Kidney epithelial cell (primary cell): ENCODE results near the gene GJD3. TPM values are rescaled to one million over a fixed set of nuclear protein-coding genes. Genes with fewer than 3 reads are reported as not detected.
A peak's percentile ranks its signal among the peaks of the same experiment; 100 is the strongest.

Source experiments
- DNase-seq: peaks from one replicate; pipeline ENCODE4 v3.0.0-alpha.2; 2010; ENCODE audit warnings: low read depth
- H3K27me3 ChIP-seq: 2 replicates; pipeline ENCODE4 v1.6.0; 2011; ENCODE audit warnings: low read length; ENCODE audit not compliant: control insufficient read depth, insufficient read depth
- H3K36me3 ChIP-seq: 2 replicates; pipeline ENCODE4 v1.5.1; 2011; ENCODE audit warnings: low read length; ENCODE audit not compliant: control insufficient read depth, insufficient read depth
- H3K4me3 ChIP-seq: 2 replicates; pipeline ENCODE4 v1.5.1; 2011; ENCODE audit warnings: low read depth, mild to moderate bottlenecking, control low read depth, low read length
- CTCF ChIP-seq: IDR thresholded peaks from 2 replicates; pipeline ENCODE4 v1.5.1; 2011; ENCODE audit warnings: mild to moderate bottlenecking, moderate library complexity, low read length, control low read depth, inconsistent platforms; ENCODE audit not compliant: insufficient read depth, poor library complexity, severe bottlenecking
- total RNA-seq: library from RNA; depleted of rRNA; stranded (reverse); fragments of >200 nt; gene quantifications from 2 replicates; pipeline ENCODE4 v1.2.3, GENCODE V29; 2015

GJD3 gene
- total RNA-seq, 1 donor from 2014 or later = not detected

GRCh38 chr17:40315206-40315605 is 49.3 kb downstream of the GJD3 start:
- Histone ChIP-seq H3K36me3 (no peaks in the 10 kb centered on the region), H3K27me3 (no peaks in the 10 kb centered on the region), H3K4me3 (no peak overlapping the region)
- TF ChIP-seq CTCF = no peak
- DNase-seq = no peak

GRCh38 chr17:40314584-40314956 is 50.0 kb downstream of the GJD3 start:
- no peaks in the 10 kb centered on the region for H3K27me3 ChIP-seq
- TF ChIP-seq CTCF = peak; percentile 27
- no peak overlapping the region for H3K4me3 ChIP-seq
- H3K36me3 ChIP-seq = no peaks in the 10 kb centered on the region
- DNase-seq = peak; percentile 93

- Histone ChIP-seq H3K36me3 (no peaks in the 10 kb centered on the region), H3K27me3 (no peaks in the 10 kb centered on the region), H3K4me3 (no peak overlapping the region)
- no peak for DNase-seq
- no peak for TF ChIP-seq CTCF
Measured at GRCh38 chr17:40313668-40314583, 50.6 kb downstream of the GJD3 start.

Other genes starting within 250 kb of the GJD3 start
- gene MSL1, start 242.8 kb downstream of the GJD3 start, total RNA-seq = 40.6 and 47.4 TPM in 2 replicates
- 38.6 and 42.9 TPM in 2 replicates for gene CASC3, start 224.2 kb downstream of the GJD3 start, total RNA-seq
- 2.3 and 3.4 TPM in 2 replicates for gene RAPGEFL1, start 187.3 kb downstream of the GJD3 start, total RNA-seq
- gene WIPF2, start 145.4 kb downstream of the GJD3 start, total RNA-seq = 12.6 and 13.9 TPM in 2 replicates
- 7.9 and 8.8 TPM in 2 replicates for gene CDC6, start 76.9 kb downstream of the GJD3 start, total RNA-seq
- gene RARA, start 55.6 kb downstream of the GJD3 start, total RNA-seq = 48.2 and 57.2 TPM in 2 replicates
- gene TOP2A, start 53.2 kb upstream of the GJD3 start, total RNA-seq = 14.9 and 17.4 TPM in 2 replicates
- gene IGFBP4, start 78.7 kb upstream of the GJD3 start, total RNA-seq = 53.6 and 59.8 TPM in 2 replicates
- 0.34 TPM in 1 of 2 replicates, not detected in the other for gene TNS4, start 136.9 kb upstream of the GJD3 start, total RNA-seq
- gene CCR7, start 200.7 kb upstream of the GJD3 start, total RNA-seq = not detected in 2 replicates